ENCODE measurements around the gene GORASP1. TPM values are rescaled to one million over a fixed set of nuclear protein-coding genes. Genes with fewer than 3 reads are reported as not detected.

GORASP1 gene
- total and polyA plus RNA-seq, 2 experiments from 2014 or later, result 10.3 to 38.3 TPM

DNA sequence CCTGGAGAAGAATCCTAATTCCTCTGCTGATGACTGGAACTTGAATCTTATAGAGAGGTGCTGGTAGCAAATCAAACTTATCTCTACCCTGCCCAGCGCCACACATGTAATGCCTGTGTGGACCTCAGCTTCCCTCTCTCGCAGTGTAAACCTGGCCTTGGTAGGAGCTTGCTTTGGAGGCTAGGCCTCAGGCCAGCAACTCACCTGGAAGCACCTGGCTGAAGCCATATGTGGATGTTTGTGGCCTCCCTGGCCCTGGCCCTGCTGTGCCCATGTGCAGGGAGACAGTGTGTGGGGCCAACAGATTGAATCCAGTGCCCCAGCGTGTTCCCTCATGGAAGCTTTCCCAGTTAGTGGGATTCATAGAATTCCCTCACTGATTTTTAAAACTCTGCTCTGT, 8.4 kb upstream of the GORASP1 start (continued):
- TF ChIP-seq, protein P1, sequence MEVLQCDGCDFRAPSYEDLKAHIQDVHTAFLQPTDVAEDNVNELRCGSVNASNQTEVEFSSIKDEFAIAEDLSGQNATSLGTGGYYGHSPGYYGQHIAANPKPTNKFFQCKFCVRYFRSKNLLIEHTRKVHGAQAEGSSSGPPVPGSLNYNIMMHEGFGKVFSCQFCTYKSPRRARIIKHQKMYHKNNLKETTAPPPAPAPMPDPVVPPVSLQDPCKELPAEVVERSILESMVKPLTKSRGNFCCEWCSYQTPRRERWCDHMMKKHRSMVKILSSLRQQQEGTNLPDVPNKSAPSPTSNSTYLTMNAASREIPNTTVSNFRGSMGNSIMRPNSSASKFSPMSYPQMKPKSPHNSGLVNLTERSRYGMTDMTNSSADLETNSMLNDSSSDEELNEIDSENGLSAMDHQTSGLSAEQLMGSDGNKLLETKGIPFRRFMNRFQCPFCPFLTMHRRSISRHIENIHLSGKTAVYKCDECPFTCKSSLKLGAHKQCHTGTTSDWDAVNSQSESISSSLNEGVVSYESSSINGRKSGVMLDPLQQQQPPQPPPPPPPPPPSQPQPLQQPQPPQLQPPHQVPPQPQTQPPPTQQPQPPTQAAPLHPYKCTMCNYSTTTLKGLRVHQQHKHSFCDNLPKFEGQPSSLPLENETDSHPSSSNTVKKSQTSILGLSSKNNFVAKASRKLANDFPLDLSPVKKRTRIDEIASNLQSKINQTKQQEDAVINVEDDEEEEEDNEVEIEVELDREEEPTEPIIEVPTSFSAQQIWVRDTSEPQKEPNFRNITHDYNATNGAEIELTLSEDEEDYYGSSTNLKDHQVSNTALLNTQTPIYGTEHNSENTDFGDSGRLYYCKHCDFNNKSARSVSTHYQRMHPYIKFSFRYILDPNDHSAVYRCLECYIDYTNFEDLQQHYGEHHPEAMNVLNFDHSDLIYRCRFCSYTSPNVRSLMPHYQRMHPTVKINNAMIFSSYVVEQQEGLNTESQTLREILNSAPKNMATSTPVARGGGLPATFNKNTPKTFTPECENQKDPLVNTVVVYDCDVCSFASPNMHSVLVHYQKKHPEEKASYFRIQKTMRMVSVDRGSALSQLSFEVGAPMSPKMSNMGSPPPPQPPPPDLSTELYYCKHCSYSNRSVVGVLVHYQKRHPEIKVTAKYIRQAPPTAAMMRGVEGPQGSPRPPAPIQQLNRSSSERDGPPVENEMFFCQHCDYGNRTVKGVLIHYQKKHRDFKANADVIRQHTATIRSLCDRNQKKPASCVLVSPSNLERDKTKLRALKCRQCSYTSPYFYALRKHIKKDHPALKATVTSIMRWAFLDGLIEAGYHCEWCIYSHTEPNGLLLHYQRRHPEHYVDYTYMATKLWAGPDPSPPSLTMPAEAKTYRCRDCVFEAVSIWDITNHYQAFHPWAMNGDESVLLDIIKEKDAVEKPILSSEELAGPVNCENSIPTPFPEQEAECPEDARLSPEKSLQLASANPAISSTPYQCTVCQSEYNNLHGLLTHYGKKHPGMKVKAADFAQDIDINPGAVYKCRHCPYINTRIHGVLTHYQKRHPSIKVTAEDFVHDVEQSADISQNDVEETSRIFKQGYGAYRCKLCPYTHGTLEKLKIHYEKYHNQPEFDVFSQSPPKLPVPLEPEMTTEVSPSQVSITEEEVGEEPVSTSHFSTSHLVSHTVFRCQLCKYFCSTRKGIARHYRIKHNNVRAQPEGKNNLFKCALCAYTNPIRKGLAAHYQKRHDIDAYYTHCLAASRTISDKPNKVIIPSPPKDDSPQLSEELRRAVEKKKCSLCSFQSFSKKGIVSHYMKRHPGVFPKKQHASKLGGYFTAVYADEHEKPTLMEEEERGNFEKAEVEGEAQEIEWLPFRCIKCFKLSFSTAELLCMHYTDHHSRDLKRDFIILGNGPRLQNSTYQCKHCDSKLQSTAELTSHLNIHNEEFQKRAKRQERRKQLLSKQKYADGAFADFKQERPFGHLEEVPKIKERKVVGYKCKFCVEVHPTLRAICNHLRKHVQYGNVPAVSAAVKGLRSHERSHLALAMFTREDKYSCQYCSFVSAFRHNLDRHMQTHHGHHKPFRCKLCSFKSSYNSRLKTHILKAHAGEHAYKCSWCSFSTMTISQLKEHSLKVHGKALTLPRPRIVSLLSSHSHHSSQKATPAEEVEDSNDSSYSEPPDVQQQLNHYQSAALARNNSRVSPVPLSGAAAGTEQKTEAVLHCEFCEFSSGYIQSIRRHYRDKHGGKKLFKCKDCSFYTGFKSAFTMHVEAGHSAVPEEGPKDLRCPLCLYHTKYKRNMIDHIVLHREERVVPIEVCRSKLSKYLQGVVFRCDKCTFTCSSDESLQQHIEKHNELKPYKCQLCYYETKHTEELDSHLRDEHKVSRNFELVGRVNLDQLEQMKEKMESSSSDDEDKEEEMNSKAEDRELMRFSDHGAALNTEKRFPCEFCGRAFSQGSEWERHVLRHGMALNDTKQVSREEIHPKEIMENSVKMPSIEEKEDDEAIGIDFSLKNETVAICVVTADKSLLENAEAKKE (CRISPR knock-in tag; IDR thresholded peaks at IDR 0.05), result no peak
- TF ChIP-seq EZH2phosphoT487 (IDR thresholded peaks at IDR 0.05; ENCODE audit: unreplicated experiment), result no peak
- no peak for TF ChIP-seq ZNF331 (CRISPR knock-in tag; IDR thresholded peaks at IDR 0.05; ENCODE audit: low read depth)
- no peak for TF ChIP-seq NANOG (IDR thresholded peaks at IDR 0.05; ENCODE audit: borderline replicate concordance)
- TF ChIP-seq, protein P2, sequence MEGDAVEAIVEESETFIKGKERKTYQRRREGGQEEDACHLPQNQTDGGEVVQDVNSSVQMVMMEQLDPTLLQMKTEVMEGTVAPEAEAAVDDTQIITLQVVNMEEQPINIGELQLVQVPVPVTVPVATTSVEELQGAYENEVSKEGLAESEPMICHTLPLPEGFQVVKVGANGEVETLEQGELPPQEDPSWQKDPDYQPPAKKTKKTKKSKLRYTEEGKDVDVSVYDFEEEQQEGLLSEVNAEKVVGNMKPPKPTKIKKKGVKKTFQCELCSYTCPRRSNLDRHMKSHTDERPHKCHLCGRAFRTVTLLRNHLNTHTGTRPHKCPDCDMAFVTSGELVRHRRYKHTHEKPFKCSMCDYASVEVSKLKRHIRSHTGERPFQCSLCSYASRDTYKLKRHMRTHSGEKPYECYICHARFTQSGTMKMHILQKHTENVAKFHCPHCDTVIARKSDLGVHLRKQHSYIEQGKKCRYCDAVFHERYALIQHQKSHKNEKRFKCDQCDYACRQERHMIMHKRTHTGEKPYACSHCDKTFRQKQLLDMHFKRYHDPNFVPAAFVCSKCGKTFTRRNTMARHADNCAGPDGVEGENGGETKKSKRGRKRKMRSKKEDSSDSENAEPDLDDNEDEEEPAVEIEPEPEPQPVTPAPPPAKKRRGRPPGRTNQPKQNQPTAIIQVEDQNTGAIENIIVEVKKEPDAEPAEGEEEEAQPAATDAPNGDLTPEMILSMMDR (conservative IDR thresholded peaks at IDR 0.05; ENCODE audit: low read depth in 2 of 2), result no peak
- TF ChIP-seq EZH2 (IDR thresholded peaks at IDR 0.05; ENCODE audit: low read depth, unreplicated experiment), result no peak
- no peak for TF ChIP-seq ZNF114 (CRISPR knock-in tag; IDR thresholded peaks at IDR 0.05)
- no peak for TF ChIP-seq CREB1 (CRISPR knock-in tag; IDR thresholded peaks at IDR 0.05; ENCODE audit: low read depth)

GRCh38 chr3:39114456-39114855, 7.0 kb upstream of the GORASP1 start:
- Mint-ChIP-seq H3K4me1 (no peaks in the 10 kb centered on the region; the same call in 2 of the 3 replicates), H3K27ac (no peak overlapping the region), H3K36me3 (ENCODE audit: low read depth) (no peaks in the 10 kb centered on the region), H3K4me3 (no peak overlapping the region), H3K9me3 (no peaks in the 10 kb centered on the region; the same call in 2 of the 3 replicates), H3K27me3 (ENCODE audit: insufficient read depth, low read depth, poor library complexity) (no peaks in the 10 kb centered on the region)
- Histone ChIP-seq H4K20me1 (replicated peaks; ENCODE audit: insufficient read depth) (no peaks in the 10 kb centered on the region), H3K36me3 (ENCODE audit: insufficient read depth) (no peaks in the 10 kb centered on the region), H3F3A (replicated peaks; ENCODE audit: low read depth) (no peaks in the 10 kb centered on the region), H3K79me2 (replicated peaks; ENCODE audit: insufficient read depth) (no peaks in the 10 kb centered on the region), H3K27ac (ENCODE audit: low read depth) (no peak overlapping the region), H3K27me3 (ENCODE audit: insufficient read depth) (no peaks in the 10 kb centered on the region), H3K9me2 (ENCODE audit: insufficient read depth) (no peaks in the 10 kb centered on the region), H3K4me1 (ENCODE audit: insufficient read depth) (no peaks in the 10 kb centered on the region), H2AFZ (no peak overlapping the region), H3K4me3 (no peak overlapping the region), H3K4me2 (no peak overlapping the region)
- DNase-seq (ENCODE audit: low spot score), result no peak
- ATAC-seq, result no peak
- no peak for TF ChIP-seq POLR2AphosphoS5 (IDR thresholded peaks at IDR 0.05; ENCODE audit: low read depth)
- TF ChIP-seq JUNB (IDR thresholded peaks at IDR 0.05; ENCODE audit: unreplicated experiment), result no peak
